ENCODE results near the gene TYSND1. TPM values are rescaled to one million over a fixed set of nuclear protein-coding genes. Genes with fewer than 3 reads are reported as not detected.

Gene TYSND1
- total and polyA plus RNA-seq, 4 experiments from 2014 or later: 16.4 to 31.4 (median 25.6) TPM

- peak overlapping the region in 3 of 8 donors; percentile 12 to 67 (median 46) for H3K4me3 Mint-ChIP-seq
- no peaks in the 10 kb centered on the region for H3K27me3 ChIP-seq (ENCODE audit: insufficient read depth, low read length)
- DNase-seq: no peak
- POLR2A ChIA-PET (ENCODE audit: partially characterized antibody): interaction anchor here (6.1 kb wide), 1 partner anchor 21 kb away, joined by 119 read pairs; the partner anchor contains the start of gene TYSND1
- no peak overlapping the region for H3K27ac ChIP-seq (ENCODE audit: low read depth, low read length)
- peaks cover 53 to 98% (median 68%) of the 10 kb centered on the region in 4 donors for H3K4me1 Mint-ChIP-seq
- H3K4me3 ChIP-seq (ENCODE audit: low read length in 2 of 2): no peak overlapping the region
- H3K36me3 Mint-ChIP-seq: peaks cover 27 to 54% of the 10 kb centered on the region in 2 donors
- no peaks in the 10 kb centered on the region for H3K9me3 ChIP-seq (ENCODE audit: control insufficient read depth in 1 of 2, low read length in 2 of 2)
- CTCF ChIA-PET (ENCODE audit: partially characterized antibody): interaction anchor here (1.6 to 7.1 kb wide), 2 partner anchors 18 to 82 kb away, joined by 3 to 106 read pairs; partner anchors contain the start of gene TYSND1
- intact Hi-C loops (cut with micrococcal nuclease): no loop called here
- H3K27me3 Mint-ChIP-seq: no peaks in the 10 kb centered on the region
- H3K9me3 Mint-ChIP-seq: peaks cover 0 to 4% (median 0%) of the 10 kb centered on the region in 8 donors
- H3K27ac Mint-ChIP-seq: peak overlapping the region in 4 of 7 donors; percentile 29 to 90 (median 52)
- H3K4me1 ChIP-seq (ENCODE audit: insufficient read depth, low read length): peaks cover 89% of the 10 kb centered on the region
- peaks cover 15% of the 10 kb centered on the region for H3K36me3 ChIP-seq (ENCODE audit: insufficient read depth, low read length)
Measured at GRCh38 chr10:70166394-70166793, 19.9 kb upstream of the TYSND1 start.

DNA sequence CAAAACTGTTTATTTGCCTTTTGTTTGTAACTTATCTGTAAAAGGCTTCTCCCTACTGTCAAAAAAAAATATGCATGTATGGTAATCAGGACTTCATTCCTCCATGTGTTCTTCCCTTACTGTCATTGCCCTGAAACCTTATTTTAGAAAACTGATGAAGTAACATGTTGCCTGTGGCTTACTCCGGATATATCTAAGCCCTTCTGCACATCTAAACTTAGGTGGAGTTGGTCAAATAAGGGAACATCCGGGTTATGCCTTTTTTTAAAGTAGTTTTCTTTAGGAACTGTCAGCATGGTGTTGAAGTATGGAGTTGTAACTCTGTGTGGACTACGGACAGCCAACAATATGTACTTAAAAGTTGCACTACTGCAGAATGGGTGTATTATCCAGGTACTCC lies 17.7 kb upstream of the TYSND1 start:
- H3K4me3 ChIP-seq (ENCODE audit: low read length in 2 of 2): no peak overlapping the region
- H3K4me1 ChIP-seq (ENCODE audit: insufficient read depth, low read length): peaks cover 83% of the 10 kb centered on the region
- peaks cover 41 to 61% of the 10 kb centered on the region in 2 donors for H3K36me3 Mint-ChIP-seq
- H3K27me3 ChIP-seq (ENCODE audit: insufficient read depth, low read length): no peaks in the 10 kb centered on the region
- no peaks in the 10 kb centered on the region for H3K9me3 Mint-ChIP-seq
- H3K36me3 ChIP-seq (ENCODE audit: insufficient read depth, low read length): peaks cover 35% of the 10 kb centered on the region
- H3K27ac Mint-ChIP-seq: peak overlapping the region in 6 of 7 donors; percentile 44 to 74 (median 60)
- intact Hi-C loops (cut with micrococcal nuclease): no loop called here
- no peak for DNase-seq
- H3K4me1 Mint-ChIP-seq: peaks cover 56 to 89% (median 71%) of the 10 kb centered on the region in 4 donors
- H3K9me3 ChIP-seq (ENCODE audit: control insufficient read depth in 1 of 2, low read length in 2 of 2): no peaks in the 10 kb centered on the region
- ChIA-PET CTCF (ENCODE audit: partially characterized antibody) (no interaction called here), POLR2A (ENCODE audit: partially characterized antibody) (no interaction called here)
- H3K4me3 Mint-ChIP-seq: peak overlapping the region; percentile 21 to 83 (median 64)
- no peaks in the 10 kb centered on the region for H3K27me3 Mint-ChIP-seq
- H3K27ac ChIP-seq (ENCODE audit: low read depth, low read length): peak overlapping the region; percentile 12

- H3K36me3 ChIP-seq (ENCODE audit: insufficient read depth, low read length): peaks cover 36% of the 10 kb centered on the region
- no peak overlapping the region for H3K4me3 ChIP-seq (ENCODE audit: low read length in 2 of 2)
- Mint-ChIP-seq H3K27me3 (no peaks in the 10 kb centered on the region), H3K4me1 (peaks cover 49 to 82% (median 65%) of the 10 kb centered on the region in 4 donors), H3K27ac (peak overlapping the region in 6 of 7 donors; percentile 31 to 78 (median 68)), H3K9me3 (no peaks in the 10 kb centered on the region), H3K4me3 (peak overlapping the region in 7 of 8 donors; percentile 11 to 83 (median 76)), H3K36me3 (peaks cover 38 to 60% of the 10 kb centered on the region in 2 donors)
- DNase-seq: no peak
- POLR2A ChIA-PET (ENCODE audit: partially characterized antibody): interaction anchor here (1.0 to 3.2 kb wide), 2 partner anchors 13 to 18 kb away, joined by 3 to 28 read pairs; partner anchors contain the start of gene TYSND1
- CTCF ChIA-PET (ENCODE audit: partially characterized antibody): interaction anchor here (1.0 to 2.2 kb wide), 3 partner anchors 17 to 60 kb away, joined by 3 to 30 read pairs (median 3); partner anchors contain the start of gene TYSND1
- no peaks in the 10 kb centered on the region for H3K9me3 ChIP-seq (ENCODE audit: control insufficient read depth in 1 of 2, low read length in 2 of 2)
- H3K27me3 ChIP-seq (ENCODE audit: insufficient read depth, low read length): no peaks in the 10 kb centered on the region
- intact Hi-C loops (cut with micrococcal nuclease): no loop called here
- peaks cover 75% of the 10 kb centered on the region for H3K4me1 ChIP-seq (ENCODE audit: insufficient read depth, low read length)
- H3K27ac ChIP-seq (ENCODE audit: low read depth, low read length): peak overlapping the region; percentile 12
Measured at GRCh38 chr10:70163448-70163847, 16.9 kb upstream of the TYSND1 start.

DNA sequence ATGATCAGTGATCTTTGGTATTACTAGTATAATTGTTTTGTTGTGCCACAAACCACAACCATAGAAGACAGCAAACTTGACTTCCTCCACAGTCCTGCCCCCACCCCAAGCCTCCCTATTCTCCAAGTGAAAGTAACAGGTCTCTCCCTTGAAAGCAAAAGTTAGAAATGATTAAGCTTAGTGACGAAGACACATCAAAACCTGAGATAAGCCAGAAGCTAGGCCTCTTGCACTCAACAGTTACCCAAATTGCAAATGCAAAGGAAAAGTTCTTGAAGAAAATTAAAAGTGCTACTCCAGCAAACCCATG lies 16.3 kb upstream of the TYSND1 start:
- ChIA-PET CTCF (ENCODE audit: partially characterized antibody) (interaction anchor here (1.0 to 2.2 kb wide), 3 partner anchors 16 to 61 kb away, joined by 3 to 30 read pairs (median 3); partner anchors contain the start of gene TYSND1), POLR2A (ENCODE audit: partially characterized antibody) (interaction anchor here (0.9 to 3.2 kb wide), 4 partner anchors 13 to 92 kb away, joined by 3 to 28 read pairs (median 3); partner anchors contain the start of gene TYSND1)
- H3K4me3 Mint-ChIP-seq: peak overlapping the region; percentile 26 to 83 (median 74)
- DNase-seq: peak; percentile 62 to 84 (median 71)
- Histone ChIP-seq H3K9me3 (ENCODE audit: control insufficient read depth in 1 of 2, low read length in 2 of 2) (no peaks in the 10 kb centered on the region), H3K27ac (ENCODE audit: low read depth, low read length) (peak overlapping the region; percentile 29), H3K27me3 (ENCODE audit: insufficient read depth, low read length) (no peaks in the 10 kb centered on the region), H3K36me3 (ENCODE audit: insufficient read depth, low read length) (peaks cover 42% of the 10 kb centered on the region), H3K4me3 (ENCODE audit: low read length in 2 of 2) (no peak overlapping the region), H3K4me1 (ENCODE audit: insufficient read depth, low read length) (peaks cover 69% of the 10 kb centered on the region)
- peaks cover 47 to 76% (median 62%) of the 10 kb centered on the region in 4 donors for H3K4me1 Mint-ChIP-seq
- intact Hi-C loops (cut with micrococcal nuclease): loop anchor here (1.0 kb wide), 1 partner anchor 47 kb away; no protein-coding TSS in a partner anchor
- peaks cover 41 to 63% of the 10 kb centered on the region in 2 donors for H3K36me3 Mint-ChIP-seq
- peak overlapping the region; percentile 19 to 78 (median 74) for H3K27ac Mint-ChIP-seq
- H3K9me3 Mint-ChIP-seq: no peaks in the 10 kb centered on the region
- H3K27me3 Mint-ChIP-seq: no peaks in the 10 kb centered on the region

- Mint-ChIP-seq H3K27ac (peak overlapping the region; percentile 62 to 95 (median 85)), H3K36me3 (peaks cover 47 to 68% of the 10 kb centered on the region in 2 donors), H3K4me1 (peaks cover 47 to 71% (median 59%) of the 10 kb centered on the region in 4 donors), H3K27me3 (no peaks in the 10 kb centered on the region), H3K4me3 (peak overlapping the region; percentile 60 to 83 (median 74)), H3K9me3 (no peaks in the 10 kb centered on the region)
- peaks cover 47% of the 10 kb centered on the region for H3K36me3 ChIP-seq (ENCODE audit: insufficient read depth, low read length)
- CTCF ChIA-PET (ENCODE audit: partially characterized antibody): interaction anchor here (0.8 to 2.2 kb wide), 4 partner anchors 16 to 61 kb away, joined by 3 to 30 read pairs (median 3); partner anchors contain the start of gene TYSND1
- no peak for DNase-seq
- POLR2A ChIA-PET (ENCODE audit: partially characterized antibody): interaction anchor here (0.7 to 3.2 kb wide), 7 partner anchors 8 to 93 kb away, joined by 3 to 28 read pairs (median 3); partner anchors contain the start of genes SAR1A and TYSND1
- intact Hi-C loops (cut with micrococcal nuclease): loop anchor here (1.0 kb wide), 1 partner anchor 46 kb away; no protein-coding TSS in a partner anchor
- no peak overlapping the region for H3K4me3 ChIP-seq (ENCODE audit: low read length in 2 of 2)
- peak overlapping the region; percentile 29 for H3K27ac ChIP-seq (ENCODE audit: low read depth, low read length)
- no peaks in the 10 kb centered on the region for H3K27me3 ChIP-seq (ENCODE audit: insufficient read depth, low read length)
- no peaks in the 10 kb centered on the region for H3K9me3 ChIP-seq (ENCODE audit: control insufficient read depth in 1 of 2, low read length in 2 of 2)
- peaks cover 64% of the 10 kb centered on the region for H3K4me1 ChIP-seq (ENCODE audit: insufficient read depth, low read length)
Measured at GRCh38 chr10:70162151-70162891, 15.8 kb upstream of the TYSND1 start.

GRCh38 chr10:70160798-70161197 lies 14.3 kb upstream of the TYSND1 start:
- Histone ChIP-seq H3K4me1 (ENCODE audit: insufficient read depth, low read length) (peaks cover 49% of the 10 kb centered on the region), H3K9me3 (ENCODE audit: control insufficient read depth in 1 of 2, low read length in 2 of 2) (no peaks in the 10 kb centered on the region), H3K27ac (ENCODE audit: low read depth, low read length) (no peak overlapping the region), H3K27me3 (ENCODE audit: insufficient read depth, low read length) (no peaks in the 10 kb centered on the region), H3K4me3 (ENCODE audit: low read length in 2 of 2) (no peak overlapping the region), H3K36me3 (ENCODE audit: insufficient read depth, low read length) (peaks cover 56% of the 10 kb centered on the region)
- intact Hi-C loops (cut with micrococcal nuclease): loop anchor here (1.0 kb wide), 1 partner anchor 9 kb away; no protein-coding TSS in a partner anchor
- ChIA-PET CTCF (ENCODE audit: partially characterized antibody) (interaction anchor here (0.7 to 1.3 kb wide), 3 partner anchors 14 to 204 kb away, joined by 3 to 13 read pairs (median 4); partner anchors contain the start of gene TYSND1), POLR2A (ENCODE audit: partially characterized antibody) (interaction anchor here (0.7 to 3.2 kb wide), 4 partner anchors 9 to 68 kb away, joined by 3 to 28 read pairs (median 6); partner anchors contain the start of genes SAR1A and TYSND1)
- Mint-ChIP-seq H3K27ac (peak overlapping the region in 5 of 7 donors; percentile 16 to 48 (median 37)), H3K4me1 (peaks cover 47 to 61% (median 53%) of the 10 kb centered on the region in 4 donors), H3K4me3 (no peak overlapping the region), H3K9me3 (peaks cover 0 to 1% (median 0%) of the 10 kb centered on the region in 8 donors), H3K27me3 (no peaks in the 10 kb centered on the region), H3K36me3 (peaks cover 56 to 72% of the 10 kb centered on the region in 2 donors)
- no peak for DNase-seq
